Measurements from ENCODE around the gene SEC31A. TPM values are rescaled to one million over a fixed set of nuclear protein-coding genes. Genes with fewer than 3 reads are reported as not detected.

Gene SEC31A
- total and polyA plus RNA-seq, 2 experiments from 2014 or later, result 91.0 to 98.8 TPM

GRCh38 chr4:82820689-82821088 lies 70.3 kb downstream of the SEC31A start:
- H3K27ac ChIP-seq (ENCODE audit: low read depth), result no peak overlapping the region
- no peak overlapping the region for H3K4me2 ChIP-seq
- H3K36me3 ChIP-seq (ENCODE audit: insufficient read depth), result peaks cover 63% of the 10 kb centered on the region
- peaks cover 47% of the 10 kb centered on the region for H3K36me3 Mint-ChIP-seq (ENCODE audit: low read depth)
- peaks cover 8% of the 10 kb centered on the region; the same call in 1 of the 2 replicates for H4K20me1 ChIP-seq (replicated peaks; ENCODE audit: insufficient read depth)
- no peaks in the 10 kb centered on the region for H3F3A ChIP-seq (replicated peaks; ENCODE audit: low read depth)
- no peak overlapping the region for H2AFZ ChIP-seq
- H3K27me3 ChIP-seq (ENCODE audit: insufficient read depth), result no peaks in the 10 kb centered on the region; the same call in 1 of the 2 replicates
- DNase-seq (ENCODE audit: low spot score), result no peak
- no peak for ATAC-seq
- H3K4me3 Mint-ChIP-seq, result no peak overlapping the region
- no peak overlapping the region for H3K27ac Mint-ChIP-seq
- peaks cover 5% of the 10 kb centered on the region for H3K27me3 Mint-ChIP-seq (ENCODE audit: insufficient read depth, low read depth, poor library complexity)
- H3K79me2 ChIP-seq (replicated peaks; ENCODE audit: insufficient read depth), result no peaks in the 10 kb centered on the region
- H3K4me1 Mint-ChIP-seq, result 0 out of 3 replicates have a peak, but pooled peaks cover 2% of the 10 kb centered on the region
- H3K4me3 ChIP-seq, result no peak overlapping the region
- TF ChIP-seq CREB1 (CRISPR knock-in tag; IDR thresholded peaks at IDR 0.05; ENCODE audit: low read depth) (no peak), STAT1 (IDR thresholded peaks at IDR 0.05; ENCODE audit: unreplicated experiment) (no peak), CTCF (conservative IDR thresholded peaks at IDR 0.05; ENCODE audit: low read depth in 2 of 2) (no peak), NANOG (IDR thresholded peaks at IDR 0.05; ENCODE audit: borderline replicate concordance) (no peak), ETS1 (IDR thresholded peaks at IDR 0.05) (no peak), POLR2AphosphoS5 (IDR thresholded peaks at IDR 0.05; ENCODE audit: low read depth) (no peak), JUNB (IDR thresholded peaks at IDR 0.05; ENCODE audit: unreplicated experiment) (no peak), ZNF462 (CRISPR knock-in tag; IDR thresholded peaks at IDR 0.05) (no peak), ZNF114 (CRISPR knock-in tag; IDR thresholded peaks at IDR 0.05) (no peak), EZH2 (IDR thresholded peaks at IDR 0.05; ENCODE audit: low read depth, unreplicated experiment) (no peak), REST (IDR thresholded peaks at IDR 0.05; ENCODE audit: unreplicated experiment) (no peak), ZNF331 (CRISPR knock-in tag; IDR thresholded peaks at IDR 0.05; ENCODE audit: low read depth) (no peak), EZH2phosphoT487 (IDR thresholded peaks at IDR 0.05; ENCODE audit: unreplicated experiment) (no peak)
- H3K9me3 Mint-ChIP-seq, result no peaks in the 10 kb centered on the region
- H3K9me2 ChIP-seq (ENCODE audit: insufficient read depth), result no peaks in the 10 kb centered on the region
- H3K4me1 ChIP-seq (ENCODE audit: insufficient read depth), result no peaks in the 10 kb centered on the region

Measured in GM23338 (cell line).